Left renal pelvis (tissue), 4 donors: ENCODE results near the gene CNTNAP2. TPM values are rescaled to one million over a fixed set of nuclear protein-coding genes. Genes with fewer than 3 reads are reported as not detected.

ENCODE experiments used
- DNase-seq, 4 donors: peaks; one replicate each; pipeline ENCODE4 v3.0.0-alpha.2; 2013; ENCODE audit warnings: low read depth in 4 of 4, low spot score in 3 of 4
- polyA plus RNA-seq, 4 donors: library from polyadenylated mRNA; unstranded; fragments of 120-200 nt; gene quantifications; one replicate each; pipeline ENCODE4 v1.2.1, GENCODE V29; 2013; ENCODE audit not compliant: insufficient read length in 4 of 4

Gene CNTNAP2
- polyA plus RNA-seq, 4 donors = 23.5 to 71.0 (median 29.4) TPM

DNA sequence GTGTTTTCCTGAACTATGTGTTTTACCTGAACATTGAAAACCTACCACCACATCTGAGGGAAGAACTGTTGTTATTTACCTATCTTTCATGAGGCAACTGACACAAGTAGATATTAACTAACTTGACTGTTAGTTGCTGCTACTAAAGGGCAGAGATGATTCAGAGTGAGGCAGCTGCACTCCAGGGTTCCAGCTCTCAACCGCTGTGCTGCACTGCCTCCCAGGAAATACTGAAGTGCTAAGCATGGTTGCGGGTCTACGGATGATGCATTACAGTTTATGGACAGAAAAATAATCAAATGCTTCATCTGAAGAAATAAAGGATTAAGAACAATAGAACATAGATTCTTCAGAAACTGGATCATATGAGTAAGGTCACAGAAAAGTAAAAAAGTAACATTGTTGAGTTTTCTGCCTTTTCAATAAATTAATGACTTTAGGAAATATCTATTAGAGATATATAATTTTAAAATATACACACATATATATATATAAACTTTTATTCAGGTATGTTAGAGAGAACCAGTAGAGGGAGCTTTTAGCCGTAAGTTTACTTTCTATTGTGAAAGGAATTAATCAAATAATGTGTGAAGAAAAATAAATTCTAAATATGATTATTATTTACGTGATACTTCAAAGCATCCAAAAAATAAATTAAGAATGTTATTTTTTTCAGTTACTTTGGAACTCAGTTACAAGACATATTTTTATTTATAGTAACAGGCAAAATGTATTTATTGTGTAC lies 620.0 kb downstream of the CNTNAP2 start:
- no peak for DNase-seq

DNA sequence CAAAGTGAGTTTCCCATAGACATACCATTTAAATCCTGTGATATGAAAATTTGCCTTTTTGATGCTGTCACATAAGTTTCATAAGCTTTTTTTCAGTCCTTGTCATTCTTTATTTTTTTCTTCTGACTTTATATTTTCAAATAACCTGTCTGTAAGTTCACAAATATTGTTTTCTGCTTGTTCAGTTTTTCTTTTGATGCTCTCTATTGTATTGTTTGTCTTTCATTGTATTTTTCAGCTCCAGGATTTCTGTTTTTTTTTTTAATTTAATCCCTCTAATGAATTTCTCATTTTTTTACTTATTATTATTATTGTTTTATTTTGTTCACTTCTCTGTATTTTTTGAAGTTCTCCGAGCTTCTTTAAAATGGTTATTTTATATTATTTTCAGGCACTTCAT lies 623.4 kb downstream of the CNTNAP2 start:
- no peak for DNase-seq

DNA sequence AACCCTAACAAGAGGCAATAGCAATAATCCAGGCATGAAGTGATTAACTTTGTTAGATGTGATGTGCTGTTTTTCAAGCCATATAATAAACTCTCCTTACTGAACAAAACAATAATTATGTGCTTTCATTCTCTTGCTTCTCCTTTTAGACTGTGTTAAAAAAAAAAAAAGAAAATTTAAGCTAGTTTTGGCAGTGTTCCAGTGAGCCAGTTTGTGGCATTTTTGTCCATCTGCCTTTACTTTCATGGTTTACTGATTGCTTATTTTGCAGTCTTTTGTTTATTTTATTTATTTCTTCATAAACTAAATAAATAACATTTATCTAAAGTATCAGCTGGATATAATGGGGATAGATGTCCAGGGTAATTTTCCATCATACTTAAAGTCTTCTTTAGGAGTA lies 625.3 kb downstream of the CNTNAP2 start:
- no peak for DNase-seq

DNA sequence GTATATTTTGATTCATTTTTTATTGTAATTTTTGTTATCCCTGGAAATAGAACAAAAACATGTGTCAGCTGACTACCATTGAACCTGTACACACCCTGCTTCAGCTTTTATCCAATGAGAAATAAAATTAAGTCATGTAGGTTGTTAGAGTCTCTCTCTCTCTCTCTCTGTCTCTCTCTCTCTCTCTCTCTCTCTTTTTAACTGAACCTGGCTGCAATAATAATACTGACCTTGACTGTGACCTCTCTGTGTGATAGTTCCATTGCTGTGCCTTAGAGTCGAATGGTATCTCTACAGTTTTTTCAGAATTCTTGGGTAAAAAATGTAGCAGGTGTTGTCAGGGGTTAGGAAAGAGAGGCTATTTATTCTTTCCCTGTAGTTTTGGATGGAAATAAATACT lies 637.8 kb downstream of the CNTNAP2 start:
- DNase-seq = no peak

DNA sequence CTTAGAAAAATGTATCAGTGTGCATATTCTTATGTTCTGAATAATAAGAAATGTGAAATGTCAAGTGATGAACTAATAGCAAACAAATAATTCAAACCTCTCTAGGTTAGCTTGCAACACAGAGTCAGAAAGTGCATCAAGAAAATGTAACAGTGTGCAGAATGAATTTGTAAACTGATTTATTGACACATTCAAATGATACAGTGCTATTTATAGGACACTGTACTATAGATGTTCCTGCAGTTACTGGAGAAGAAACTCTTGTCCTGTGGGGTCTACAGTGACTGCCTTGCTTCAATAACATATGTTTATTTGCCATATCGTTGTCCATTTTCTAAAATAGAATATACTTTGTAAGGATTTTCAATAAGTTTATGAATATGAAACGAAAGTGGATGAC lies 639.0 kb downstream of the CNTNAP2 start:
- DNase-seq = no peak

DNA sequence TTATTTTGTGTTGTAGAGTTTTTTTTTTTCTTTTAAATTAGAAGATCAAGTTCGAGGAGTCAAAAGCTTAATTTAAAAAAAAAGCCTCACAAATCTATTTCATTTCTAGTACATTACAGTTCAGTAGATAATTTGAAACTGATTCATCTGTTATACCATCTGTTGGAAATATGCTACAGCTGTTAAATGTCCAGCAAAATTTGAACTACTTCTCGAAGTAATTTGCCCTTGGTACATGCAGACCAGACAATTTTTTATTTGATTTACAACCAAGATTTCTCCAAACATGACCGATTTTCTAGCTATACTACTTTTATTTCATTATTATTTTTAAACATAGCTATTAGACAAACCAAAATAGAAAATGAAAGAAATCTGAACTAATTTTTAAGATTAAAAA lies 647.9 kb downstream of the CNTNAP2 start:
- DNase-seq = no peak

DNA sequence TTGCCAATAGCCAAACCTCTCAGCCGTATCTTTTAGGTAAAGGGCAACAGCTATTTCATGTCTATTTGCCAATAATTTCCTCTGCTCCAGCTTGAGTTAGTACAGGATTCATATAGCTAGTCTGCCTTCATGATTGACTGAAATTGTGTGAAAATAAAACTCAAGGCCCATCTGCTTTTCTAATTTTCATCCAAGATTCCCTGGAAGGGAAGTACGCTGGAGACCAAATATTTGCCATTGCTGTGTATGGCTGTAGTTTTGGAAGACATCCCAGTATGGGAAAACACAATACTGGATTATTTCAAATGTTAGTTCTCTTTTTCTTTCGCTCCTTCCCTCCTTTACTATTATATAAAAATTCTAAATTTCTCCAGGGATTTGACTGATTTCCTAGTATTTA lies 652.4 kb downstream of the CNTNAP2 start:
- no peak for DNase-seq

DNA sequence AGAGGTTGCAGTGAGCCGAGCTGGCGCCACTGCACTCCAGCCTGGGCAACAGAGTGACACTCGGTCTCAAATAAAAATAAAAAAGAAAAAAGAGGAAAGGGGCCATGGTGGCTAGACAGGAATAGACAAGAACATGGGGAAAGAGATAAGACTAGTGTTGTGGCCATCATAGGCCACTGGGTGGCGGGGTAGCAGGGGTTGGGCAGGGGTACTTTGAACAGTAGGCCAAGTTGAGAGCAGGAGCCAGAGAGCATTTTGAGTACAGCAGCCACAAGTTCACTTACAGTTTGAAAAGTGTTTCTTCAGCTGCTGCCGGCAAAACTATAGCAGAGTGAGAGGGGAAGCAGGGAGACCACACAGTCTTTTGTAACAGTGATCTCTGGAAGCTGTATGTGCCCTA lies 656.0 kb downstream of the CNTNAP2 start:
- DNase-seq = no peak

DNA sequence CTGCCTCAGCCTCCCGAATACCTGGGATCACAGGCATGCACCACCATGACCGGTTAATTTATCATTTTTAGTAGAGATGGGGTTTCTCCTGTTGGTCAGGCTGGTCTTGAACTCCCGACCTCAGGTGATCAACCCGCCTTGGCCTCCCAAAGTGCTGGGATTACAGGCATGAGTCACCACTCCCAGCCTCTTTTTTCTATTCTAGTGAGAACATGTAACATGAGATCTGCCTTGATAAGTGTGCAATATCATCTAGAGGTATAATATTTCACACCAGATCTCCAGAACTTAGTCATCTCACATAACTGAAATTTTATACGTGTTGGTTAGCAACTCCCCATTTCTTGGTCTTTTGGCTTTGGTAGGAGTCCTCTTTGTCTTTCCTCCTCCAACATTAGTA lies 656.9 kb downstream of the CNTNAP2 start:
- no peak for DNase-seq

DNA sequence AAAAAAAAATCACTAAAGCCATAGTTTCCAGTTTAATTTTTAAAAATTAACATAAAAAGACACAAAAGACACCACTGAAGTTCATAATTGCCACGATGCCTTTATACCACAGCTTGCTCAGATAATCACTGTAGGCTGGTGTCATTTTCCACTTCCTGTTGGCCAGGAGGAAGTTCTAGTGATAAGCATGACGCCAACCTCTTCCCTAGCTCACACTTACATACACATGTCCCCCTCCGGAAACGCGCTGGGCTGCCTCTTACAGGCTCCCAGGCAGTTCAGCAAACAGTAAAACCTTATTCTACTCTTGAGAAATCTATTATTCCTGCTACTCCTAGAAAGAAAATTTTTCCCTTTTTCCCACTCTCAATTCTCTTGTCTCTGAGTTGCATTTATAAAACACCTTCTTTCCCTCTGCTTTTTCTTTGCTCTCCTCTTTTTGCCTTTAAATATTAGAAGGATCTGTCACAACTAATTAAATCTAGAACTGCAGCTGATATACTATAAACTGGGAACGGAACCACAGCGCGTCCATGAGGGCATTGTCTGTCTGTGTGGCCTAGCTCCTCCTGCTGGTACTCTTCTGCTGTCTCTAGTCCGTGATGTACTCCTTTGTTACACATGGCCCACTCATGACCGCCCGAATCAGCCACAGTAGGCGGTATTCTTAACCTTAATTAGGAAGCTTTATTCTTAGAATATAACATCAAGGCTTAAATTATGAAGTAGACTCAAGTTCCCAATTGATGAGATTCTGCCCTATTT lies 664.9 kb downstream of the CNTNAP2 start:
- no peak for DNase-seq

DNA sequence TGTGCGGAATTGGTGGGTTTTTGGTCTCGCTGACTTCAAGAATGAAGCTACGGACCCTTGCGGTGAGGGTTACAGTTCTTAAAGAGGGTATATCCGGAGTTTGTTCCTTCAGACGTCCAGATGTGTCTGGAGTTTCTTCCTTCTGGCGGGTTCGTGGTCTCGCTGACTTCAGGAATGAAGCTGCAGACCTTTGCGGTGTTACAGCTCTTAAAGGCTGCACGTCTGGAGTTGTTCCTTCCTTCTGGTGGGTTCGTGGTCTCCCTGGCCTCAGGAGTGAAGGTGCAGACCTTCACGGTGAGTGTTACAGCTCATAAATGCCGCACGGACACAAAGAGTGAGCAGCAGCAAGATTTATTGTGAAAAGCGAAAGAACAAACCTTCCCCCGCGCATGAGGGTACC lies 670.7 kb downstream of the CNTNAP2 start:
- DNase-seq = no peak

DNA sequence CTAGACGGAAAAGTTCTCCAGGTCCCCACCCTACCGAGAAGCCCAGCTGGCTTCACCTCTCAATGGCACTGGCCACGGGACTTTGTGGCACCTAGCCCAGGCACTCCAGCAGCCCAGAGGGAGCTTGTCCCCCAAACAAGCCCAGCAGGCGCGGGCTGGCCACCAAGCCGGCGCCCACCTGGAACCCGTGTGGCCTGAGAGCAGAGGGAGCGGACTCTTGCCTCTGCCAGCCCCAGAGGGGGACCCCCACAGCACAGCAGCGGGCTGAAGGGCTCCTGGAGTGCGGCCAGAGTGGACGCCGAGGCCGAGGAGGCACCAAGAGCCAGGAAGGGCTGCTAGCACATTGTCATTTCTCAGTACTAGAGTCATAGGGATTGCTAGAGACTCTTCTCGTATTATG lies 671.4 kb downstream of the CNTNAP2 start:
- no peak for DNase-seq

DNA sequence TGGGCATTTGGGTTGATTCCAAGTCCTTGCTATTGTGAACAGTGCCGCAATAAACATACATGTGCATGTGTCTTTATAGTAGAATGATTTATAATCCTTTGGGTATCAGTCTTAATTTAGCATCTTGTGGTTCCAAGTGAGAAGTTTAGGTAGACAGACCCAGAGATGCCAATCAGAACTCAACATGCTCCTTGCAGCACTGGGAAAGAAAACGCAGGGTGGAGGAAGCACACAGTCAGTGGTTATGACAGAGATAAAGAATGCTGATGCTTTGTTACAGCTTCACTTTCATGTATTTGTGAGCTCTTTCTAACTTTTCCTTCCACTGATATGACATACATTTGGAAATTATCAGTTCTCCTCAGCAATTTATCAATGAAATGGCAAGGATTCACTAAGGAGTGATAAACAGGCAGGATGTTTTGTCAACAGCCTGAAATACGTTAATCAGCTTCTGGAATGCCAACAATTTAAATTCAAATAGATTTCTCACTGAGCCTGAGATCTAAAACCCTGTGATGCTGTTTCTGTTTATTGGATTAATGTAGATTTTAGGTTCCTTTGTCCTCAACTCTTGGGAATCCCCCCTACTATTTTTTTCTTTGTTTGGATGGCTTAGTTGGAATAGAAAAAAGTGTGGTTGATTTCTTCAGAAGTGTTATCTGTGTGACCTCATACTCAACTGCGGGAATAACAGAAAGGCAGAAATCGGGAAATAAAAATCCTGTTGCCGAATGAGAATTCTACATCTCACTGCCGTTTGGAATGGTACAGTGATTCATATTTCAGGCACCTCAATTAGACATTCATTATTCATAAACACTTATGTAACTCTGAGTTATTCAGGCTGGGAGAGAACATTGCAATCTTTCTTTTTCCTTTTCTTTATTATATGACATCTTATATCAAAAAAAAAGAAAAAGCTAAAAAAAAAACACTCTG lies 675.0 kb downstream of the CNTNAP2 start:
- no peak for DNase-seq

DNA sequence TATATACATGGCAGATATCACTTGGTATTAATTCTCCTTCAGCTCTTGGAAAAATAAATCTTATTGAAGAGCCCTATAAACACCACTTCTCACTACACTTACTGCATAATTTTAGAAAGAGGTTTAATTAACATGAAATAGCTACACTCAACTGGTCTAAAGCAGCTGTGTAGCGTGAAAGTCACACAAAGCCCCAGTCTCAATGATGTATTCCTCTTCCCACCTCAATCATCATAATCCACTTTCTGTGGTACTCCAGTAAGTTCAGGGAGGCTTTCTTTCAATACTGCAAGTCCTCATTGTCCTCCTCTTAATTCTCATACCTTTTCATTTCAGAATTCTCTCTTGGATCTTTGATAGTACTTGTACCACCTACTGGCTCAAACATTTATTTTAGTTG lies 688.0 kb downstream of the CNTNAP2 start:
- no peak for DNase-seq

DNA sequence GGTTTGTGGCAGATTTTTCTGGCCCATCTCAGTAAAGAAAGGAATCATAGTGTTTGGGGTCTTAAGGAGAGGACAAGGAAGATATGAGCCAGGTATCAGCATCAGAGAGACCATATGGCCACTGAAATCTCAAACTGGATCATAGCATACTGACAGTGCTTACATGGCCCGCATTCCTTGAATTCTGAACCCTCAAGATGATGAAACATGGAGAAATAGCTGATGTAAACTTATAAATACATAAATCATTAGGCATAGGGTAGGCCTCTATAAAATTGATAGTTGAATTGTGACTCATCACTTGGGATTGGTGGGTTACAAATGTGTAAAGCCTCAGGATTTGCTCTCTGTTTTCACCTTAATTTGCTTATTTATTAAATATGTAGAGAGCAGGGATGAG lies 688.5 kb downstream of the CNTNAP2 start:
- no peak for DNase-seq

DNA sequence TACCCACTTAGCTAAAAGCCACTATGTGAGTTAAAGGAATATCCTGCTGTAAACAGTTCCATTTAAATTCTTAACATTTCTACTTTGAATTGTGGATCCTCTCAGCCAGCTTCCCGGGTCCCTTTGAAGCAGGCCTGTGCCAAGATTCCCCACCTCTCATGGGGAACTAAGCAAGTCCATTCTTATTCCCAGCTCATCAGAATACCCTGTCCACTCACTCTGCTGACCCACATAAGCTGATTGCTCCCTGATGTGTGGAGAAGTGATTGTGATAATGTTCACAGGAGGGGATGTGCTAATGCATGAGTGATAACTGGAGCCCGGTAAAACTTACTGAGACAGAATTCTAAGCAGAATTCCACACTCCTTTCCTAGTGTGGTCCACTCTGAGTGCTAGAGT lies 709.7 kb downstream of the CNTNAP2 start:
- DNase-seq = no peak

DNA sequence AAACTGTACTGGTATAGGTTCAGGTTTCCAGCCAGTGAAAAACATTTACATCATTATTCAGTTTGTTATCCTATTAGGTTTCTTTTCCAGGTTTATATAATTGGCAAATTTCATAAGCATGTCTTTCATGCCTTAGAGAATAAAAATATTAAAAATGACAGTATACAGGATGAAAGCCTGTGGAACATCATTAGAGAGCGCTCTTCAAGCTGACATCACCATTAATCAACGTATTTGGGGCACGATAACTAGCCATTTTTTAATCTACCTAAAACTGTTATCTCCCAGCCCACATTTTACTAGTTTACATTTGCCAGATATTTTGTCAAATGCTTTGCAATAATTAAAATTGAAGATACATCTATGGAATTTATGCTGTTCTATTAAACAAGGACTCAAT lies 714.1 kb downstream of the CNTNAP2 start:
- DNase-seq = no peak

DNA sequence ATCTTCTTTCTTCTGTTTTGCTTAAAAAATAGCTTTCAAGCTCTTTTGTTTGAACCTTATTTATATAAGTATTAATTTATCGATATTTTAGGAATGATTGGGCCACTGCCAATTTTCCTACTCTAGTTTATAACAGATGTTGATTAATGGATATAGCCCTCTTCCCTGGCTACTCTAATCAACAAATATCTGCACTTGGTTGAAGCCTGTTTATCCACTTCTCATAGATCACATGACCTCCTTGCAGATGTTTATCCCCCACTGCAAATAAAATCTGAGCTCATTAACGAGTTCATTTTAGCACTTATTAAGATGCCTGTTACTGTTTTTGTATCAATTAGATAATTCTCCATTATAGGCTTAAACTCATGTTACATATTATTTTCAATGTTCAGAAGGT lies 715.3 kb downstream of the CNTNAP2 start:
- no peak for DNase-seq

DNA sequence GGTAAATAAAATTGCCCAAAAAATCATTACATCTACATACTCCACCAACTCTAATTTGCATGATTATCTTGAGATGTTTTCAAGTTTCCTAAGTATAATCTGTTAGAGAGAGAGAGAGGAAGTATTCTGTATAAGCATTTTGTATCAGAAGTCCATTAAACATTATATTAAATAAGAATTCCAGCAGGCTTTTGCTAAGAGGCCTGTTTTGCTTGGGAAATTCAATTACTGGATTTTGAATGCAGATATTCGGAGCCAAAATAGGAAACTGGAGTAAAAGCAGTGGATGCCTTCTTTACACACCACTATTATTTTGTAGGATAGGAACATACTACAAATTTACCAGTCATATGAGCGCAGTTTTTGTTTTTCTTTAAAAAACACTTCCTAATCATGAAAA lies 727.8 kb downstream of the CNTNAP2 start:
- DNase-seq = no peak

DNA sequence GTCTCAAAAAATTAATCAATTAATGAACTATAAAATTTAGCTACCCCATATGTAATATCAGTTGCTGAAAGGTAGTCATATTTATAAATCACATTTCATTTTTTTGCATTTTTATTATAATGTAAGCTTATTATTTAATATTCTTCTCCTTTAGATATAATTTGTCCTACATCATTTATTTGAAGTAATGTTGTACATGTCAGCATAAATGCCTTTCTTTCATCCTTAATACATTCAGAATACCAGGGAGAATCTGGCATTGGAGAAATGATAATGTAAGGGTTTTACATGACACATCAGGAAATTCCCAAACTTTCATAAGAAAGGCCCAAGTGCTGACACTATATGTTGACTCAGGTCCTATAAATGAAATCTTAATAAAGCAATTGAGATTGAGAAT lies 742.1 kb downstream of the CNTNAP2 start:
- no peak for DNase-seq

DNA sequence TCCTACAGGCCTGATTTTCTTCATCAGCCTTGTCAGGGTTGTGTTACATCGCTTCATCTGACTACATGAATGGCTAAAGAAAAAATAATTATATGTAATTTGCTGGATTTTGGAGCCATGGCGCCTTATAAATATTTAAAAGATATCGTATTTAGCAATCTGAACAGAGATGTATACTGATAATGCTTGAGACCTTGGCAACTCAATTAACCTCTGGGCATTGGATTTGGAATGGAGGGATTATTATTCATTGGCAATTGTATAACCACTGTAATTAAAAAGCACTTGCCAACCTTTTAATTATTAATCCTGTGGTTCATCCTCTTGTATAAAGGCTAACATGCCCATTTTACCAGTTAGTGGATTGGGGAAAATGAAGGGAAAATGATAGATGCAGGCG lies 745.1 kb downstream of the CNTNAP2 start:
- no peak for DNase-seq
